ENCODE data around the gene SYNGR2.
A peak's percentile ranks its signal among the peaks of the same experiment; 100 is the strongest.

SYNGR2 gene

GRCh38 chr17:78168242-78168902 is at the start of gene SYNGR2:
SYNGR2 (plus strand) TSS chr17:78168581; CDS start chr17:78168617, 36 bp downstream.
- peak; percentile 76 for DNase-seq (ENCODE audit: low read depth, low spot score)

GRCh38 chr17:78118801-78119241 is 49.6 kb upstream of the SYNGR2 start:
- no peak for DNase-seq (ENCODE audit: low read depth, low spot score)

- no peak for DNase-seq (ENCODE audit: low read depth, low spot score)
Measured at GRCh38 chr17:78120537-78120936, 47.8 kb upstream of the SYNGR2 start.

- DNase-seq (ENCODE audit: low read depth, low spot score), result no peak
Measured at GRCh38 chr17:78120971-78121800, 47.2 kb upstream of the SYNGR2 start.

GRCh38 chr17:78121801-78122215 is 46.6 kb upstream of the SYNGR2 start:
- no peak for DNase-seq (ENCODE audit: low read depth, low spot score)

GRCh38 chr17:78122216-78122930 is 46.0 kb upstream of the SYNGR2 start:
- DNase-seq (ENCODE audit: low read depth, low spot score), result no peak

GRCh38 chr17:78122931-78123249 is 45.5 kb upstream of the SYNGR2 start:
- DNase-seq (ENCODE audit: low read depth, low spot score), result no peak

- no peak for DNase-seq (ENCODE audit: low read depth, low spot score)
Measured at GRCh38 chr17:78123258-78123929, 45.0 kb upstream of the SYNGR2 start.

- no peak for DNase-seq (ENCODE audit: low read depth, low spot score)
Measured at GRCh38 chr17:78124081-78124835, 44.1 kb upstream of the SYNGR2 start.

- DNase-seq (ENCODE audit: low read depth, low spot score), result no peak
Measured at GRCh38 chr17:78124836-78125137, 43.6 kb upstream of the SYNGR2 start.

GRCh38 chr17:78125138-78125913 is 43.1 kb upstream of the SYNGR2 start:
- DNase-seq (ENCODE audit: low read depth, low spot score), result no peak

GRCh38 chr17:78125976-78126894 is 42.1 kb upstream of the SYNGR2 start:
- no peak for DNase-seq (ENCODE audit: low read depth, low spot score)

- DNase-seq (ENCODE audit: low read depth, low spot score), result no peak
Measured at GRCh38 chr17:78126895-78127238, 41.5 kb upstream of the SYNGR2 start.

GRCh38 chr17:78127239-78127887 is 41.0 kb upstream of the SYNGR2 start:
- no peak for DNase-seq (ENCODE audit: low read depth, low spot score)

- no peak for DNase-seq (ENCODE audit: low read depth, low spot score)
Measured at GRCh38 chr17:78127888-78128550, 40.4 kb upstream of the SYNGR2 start.

- DNase-seq (ENCODE audit: low read depth, low spot score), result no peak
Measured at GRCh38 chr17:78128551-78129350, 39.6 kb upstream of the SYNGR2 start, which contains the start of gene TMC6. TMC6 (minus strand) TSS chr17:78128755; CDS start chr17:78126832, 1,923 bp downstream.

- DNase-seq (ENCODE audit: low read depth, low spot score), result no peak
Measured at GRCh38 chr17:78129351-78130089, 38.9 kb upstream of the SYNGR2 start.
